SKM-1 (cell line): ENCODE measurements around the gene SLC34A1.
"Not testable (repeated sequence)": the region's sequence is repeated elsewhere in the genome, so short reads cannot be mapped to it uniquely, and the experiment has no call there.

ENCODE experiments used
- DNase-seq: peaks from one replicate; lab custom pipeline; 2025; ENCODE audit not compliant: unreplicated experiment; lab: John Stamatoyannopoulos, UW

SLC34A1 gene

DNA sequence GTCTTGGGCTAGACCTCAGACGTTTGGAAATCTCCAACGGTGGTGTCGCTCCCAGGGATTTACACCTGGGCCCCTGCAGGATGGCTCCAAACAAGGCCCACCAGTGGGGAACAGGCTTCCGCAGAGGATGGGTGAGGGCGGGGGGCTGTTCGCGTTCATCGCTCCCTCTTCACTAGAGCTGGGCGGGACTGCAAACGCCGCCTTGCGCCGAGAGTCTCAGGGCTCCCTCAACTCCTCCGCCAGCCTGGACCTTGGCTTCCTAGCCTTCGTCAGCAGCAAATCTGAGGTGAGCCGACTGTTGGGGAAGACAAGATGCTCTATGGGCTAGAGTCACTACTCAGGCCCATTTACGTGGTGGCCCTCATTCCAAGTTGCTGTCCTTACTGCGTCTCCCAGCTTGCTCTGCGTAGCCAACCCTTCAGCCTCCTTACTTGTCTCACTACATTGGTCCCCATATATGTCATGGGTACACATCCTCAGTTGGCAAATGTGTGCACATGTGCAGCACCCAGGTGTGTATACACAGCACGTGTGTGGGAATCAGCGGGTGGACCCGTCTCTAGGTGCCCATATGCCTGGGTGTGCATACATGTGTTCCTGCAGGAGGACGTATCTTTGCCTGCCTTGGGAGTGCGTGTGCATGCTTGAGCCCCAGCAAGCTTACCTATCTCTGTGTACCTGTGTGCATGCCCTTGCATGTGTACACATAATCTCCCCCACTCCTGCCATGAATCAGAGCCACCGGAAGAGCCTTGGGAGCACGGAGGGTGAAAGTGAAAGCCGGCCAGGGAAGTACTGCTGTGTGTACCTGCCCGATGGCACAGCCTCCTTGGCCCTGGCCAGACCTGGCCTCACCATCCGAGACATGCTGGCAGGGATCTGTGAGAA lies 16.0 kb upstream of the SLC34A1 start:
- no peak for DNase-seq

DNA sequence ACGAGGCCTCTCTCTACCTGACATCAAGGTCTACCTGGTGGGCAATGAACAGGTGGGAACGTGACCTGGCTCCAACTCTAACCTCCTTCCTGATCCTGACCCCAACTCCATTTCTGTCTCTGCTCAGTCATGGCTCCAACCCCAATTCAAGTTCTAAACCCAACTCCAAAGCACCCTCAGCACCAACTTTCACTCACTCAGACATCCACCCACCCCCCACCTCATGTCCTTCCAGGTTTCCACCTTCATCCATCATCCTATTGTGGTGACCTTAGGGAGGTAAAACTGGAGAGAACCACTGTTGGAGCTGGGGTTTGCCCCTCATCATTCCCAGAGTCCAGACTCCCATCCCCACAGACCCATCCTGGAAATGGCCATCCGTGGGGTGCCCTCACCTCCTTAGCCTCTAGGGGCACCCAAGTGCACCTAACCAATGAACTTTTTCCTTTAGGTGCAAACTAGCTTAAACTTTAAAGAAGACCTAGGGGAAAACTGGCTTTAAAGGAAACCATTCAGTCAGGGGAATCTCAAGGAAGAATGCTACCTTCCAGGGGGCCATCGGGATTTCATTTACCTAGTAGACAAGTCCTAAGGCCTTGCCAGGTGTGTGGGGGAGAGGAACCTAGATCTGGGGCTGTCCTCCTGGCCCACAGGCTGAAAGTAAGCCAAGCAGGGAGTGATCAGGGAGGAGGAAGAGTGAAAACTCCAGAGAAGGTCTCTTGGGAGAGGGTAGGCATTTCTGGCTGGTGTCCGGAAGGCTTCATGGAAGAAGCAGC lies 15.2 kb upstream of the SLC34A1 start:
- DNase-seq: no peak

- DNase-seq: no peak
Measured at GRCh38 chr5:177369645-177370440, 14.4 kb upstream of the SLC34A1 start.

- DNase-seq: no peak
Measured at GRCh38 chr5:177370488-177371119, 13.6 kb upstream of the SLC34A1 start.

GRCh38 chr5:177371120-177372033 lies 12.9 kb upstream of the SLC34A1 start:
- DNase-seq: no peak

DNA sequence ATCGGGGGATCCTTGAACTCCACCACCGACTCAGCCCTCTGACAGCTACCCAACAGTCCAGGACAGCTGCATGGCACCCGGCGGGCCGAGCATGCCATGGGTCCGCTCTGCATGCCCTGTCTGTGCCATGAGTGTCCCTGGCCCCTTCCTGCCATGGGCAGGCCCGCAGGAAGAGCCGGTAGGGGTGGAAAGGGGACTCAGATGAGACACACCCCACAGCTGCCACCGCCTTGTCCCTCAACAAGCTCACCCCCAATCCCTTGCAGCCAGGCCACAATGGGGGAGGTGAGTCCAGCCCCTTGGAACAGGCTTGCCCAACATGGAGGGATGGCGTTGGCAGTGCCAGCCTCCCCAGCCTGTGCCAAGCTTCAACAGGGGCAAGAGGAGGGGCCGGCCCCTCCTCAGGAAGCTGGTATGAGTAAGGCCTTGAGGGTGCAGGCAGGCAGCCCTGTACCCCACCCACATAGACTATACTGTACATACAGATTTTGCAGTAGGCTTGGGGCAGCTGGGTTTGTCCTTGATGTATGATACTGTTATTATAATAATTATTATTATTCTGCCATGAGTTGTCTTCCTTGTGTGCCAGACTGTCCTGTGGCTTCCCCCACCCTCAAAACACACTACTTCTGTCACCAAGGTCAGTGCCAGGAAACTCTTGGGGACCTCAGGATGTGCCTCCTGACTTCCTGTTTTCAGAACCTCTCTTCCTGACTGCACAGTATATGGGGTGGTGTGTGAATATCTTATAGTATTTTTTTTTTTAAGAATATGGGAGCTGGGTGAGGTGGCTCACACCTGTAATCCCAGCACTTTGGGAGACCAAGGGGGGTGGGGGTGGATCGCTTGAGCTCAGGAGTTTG lies 12.0 kb upstream of the SLC34A1 start:
- no peak for DNase-seq

GRCh38 chr5:177372910-177373309 lies 11.3 kb upstream of the SLC34A1 start:
- DNase-seq: no peak

DNA sequence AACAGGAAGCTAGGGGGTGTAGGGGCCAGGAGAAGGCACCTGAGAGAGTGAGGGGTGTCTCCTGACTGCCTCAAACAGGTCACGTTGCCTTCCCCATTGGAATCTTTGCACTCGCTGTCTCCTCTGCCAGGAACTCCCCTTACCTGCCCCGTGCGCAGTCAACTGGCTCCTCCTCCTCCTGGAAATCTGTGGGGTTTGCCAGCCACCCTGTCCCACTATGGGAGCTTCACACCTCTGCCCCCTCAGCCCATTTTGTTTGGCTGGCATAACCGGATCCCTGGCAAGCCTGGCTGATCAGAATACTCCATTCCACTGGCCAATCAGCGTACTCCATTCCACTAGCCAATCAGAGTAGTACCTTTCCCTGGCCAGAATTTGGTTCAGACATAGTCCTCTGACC lies 10.4 kb upstream of the SLC34A1 start:
- DNase-seq: no peak

DNA sequence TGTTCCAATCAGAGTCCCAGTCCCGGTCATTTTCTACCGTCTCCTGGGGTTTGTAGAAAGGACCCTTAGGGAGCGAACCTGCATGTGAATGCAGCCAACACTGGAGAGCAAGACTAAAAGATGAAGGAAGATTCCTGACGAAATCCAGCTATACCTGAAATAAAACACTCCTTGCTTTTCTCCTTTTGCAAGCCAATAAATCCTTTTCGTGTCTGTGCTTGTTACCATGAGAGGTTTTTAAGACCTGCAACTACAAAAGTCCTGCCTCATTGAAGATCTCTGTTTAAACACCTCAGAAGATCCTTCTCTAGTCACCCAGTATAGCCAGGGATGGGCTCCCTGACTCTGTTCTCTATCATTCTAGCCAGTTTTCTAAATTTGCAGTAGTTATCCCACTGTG lies 10.0 kb upstream of the SLC34A1 start:
- no peak for DNase-seq

- not testable (repeated sequence) for DNase-seq
Measured at GRCh38 chr5:177375516-177375915, 8.7 kb upstream of the SLC34A1 start.

DNA sequence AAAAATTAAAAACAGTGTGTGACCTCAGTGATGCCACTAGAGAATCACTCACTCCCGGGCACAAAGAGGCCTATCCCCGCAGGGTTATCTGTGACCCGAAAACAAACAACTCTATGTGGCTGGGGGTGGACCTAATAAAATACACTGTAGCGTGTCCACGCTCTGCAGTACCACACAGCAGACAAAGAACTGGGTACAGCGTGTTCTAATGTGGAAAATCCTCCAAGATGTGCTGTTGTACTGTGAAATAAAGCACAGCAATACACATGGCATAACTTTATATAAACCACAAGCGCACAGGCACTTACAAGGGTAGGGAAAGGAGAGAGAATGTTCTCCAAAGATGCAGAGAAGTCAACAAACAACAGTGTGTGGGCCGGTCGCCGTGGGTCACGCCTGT lies 8.1 kb upstream of the SLC34A1 start:
- no peak for DNase-seq

DNA sequence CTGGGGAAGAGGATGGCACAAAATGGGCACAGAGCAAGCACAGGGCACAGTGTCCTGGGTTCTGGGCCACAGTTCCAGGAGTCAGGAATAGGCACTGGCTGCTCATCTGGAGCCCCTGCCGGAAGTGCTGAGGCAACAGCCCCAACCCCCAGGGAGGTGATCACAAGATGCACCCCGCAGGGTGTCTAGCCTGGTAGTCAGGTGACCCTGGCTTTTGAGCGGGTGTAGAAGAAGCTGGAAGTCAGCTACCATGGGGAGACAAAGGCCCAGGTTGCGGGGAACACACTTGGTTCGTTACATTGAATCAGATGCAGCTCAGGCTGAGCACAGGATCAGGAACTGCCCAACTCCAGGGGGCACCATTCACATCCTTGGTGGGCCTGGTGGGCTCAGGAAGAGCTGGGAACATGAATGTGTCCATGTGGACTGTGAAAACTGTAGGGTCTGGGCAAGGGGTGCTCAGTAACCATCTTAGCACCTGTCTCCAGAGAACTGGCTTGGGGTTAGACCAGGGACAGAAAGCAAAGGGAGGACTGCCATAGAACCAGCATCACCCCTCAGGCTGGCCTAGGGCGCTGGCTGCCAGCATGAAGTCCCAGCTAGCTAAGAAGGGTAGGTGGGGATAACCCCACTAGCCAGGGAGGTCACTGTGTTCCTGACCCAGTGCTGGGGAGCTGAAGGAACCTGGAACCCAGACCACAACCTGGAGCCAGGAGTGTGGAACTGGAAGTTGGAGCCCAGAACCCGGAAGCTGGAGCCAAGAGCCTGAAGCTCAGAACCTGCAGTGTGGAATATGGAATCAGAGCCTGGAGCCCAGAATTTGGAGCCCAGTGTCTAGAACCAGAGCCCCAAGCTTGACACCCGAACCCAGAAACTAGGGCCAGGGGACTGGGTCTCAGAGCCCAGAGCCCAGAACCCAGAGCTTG lies 6.1 kb upstream of the SLC34A1 start:
- no peak for DNase-seq

- no peak for DNase-seq
Measured at GRCh38 chr5:177378884-177379883, 5.0 kb upstream of the SLC34A1 start.

- no peak for DNase-seq
Measured at GRCh38 chr5:177380805-177381126, 3.5 kb upstream of the SLC34A1 start.

DNA sequence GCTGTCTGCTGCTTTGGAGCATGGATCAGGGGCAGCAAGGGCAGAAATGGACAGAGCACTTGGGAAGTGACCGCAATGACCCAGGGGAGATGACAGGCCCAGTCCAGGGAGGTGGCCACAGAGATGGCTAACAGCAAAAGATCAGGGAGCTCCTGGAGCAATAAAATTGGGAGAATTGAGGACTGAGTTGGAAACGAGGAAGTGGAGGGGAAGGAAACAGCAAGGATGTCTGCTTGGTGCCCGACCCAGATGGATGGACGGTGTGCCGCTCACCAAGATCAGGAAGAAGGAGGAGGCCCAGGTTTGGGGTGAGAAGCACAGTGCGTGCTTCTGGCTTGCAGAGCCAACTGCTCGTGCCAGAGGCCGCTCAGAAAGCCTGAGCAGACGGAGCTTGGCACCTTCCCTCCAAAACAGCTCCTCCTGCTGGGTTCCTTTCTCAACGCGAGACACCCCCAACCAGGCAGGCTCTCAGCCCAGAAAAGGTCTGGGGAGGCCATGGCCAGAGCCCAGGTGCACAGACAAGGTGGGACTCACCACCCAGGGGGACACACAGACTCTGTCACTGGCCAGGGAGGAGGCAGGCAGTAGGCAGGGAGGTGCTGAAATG lies 1.7 kb upstream of the SLC34A1 start:
- DNase-seq: no peak

GRCh38 chr5:177383181-177383580 lies 1.1 kb upstream of the SLC34A1 start:
- no peak for DNase-seq
